Measurements from ENCODE around the gene DENND1A. TPM values are rescaled to one million over a fixed set of nuclear protein-coding genes. Genes with fewer than 3 reads are reported as not detected.

The DENND1A gene
- total and polyA plus RNA-seq, 2 of the 13 experiments (the other 11 are each of a cell fraction or from before 2014, with no cell fraction given): 14.8 to 30.1 TPM

DNA sequence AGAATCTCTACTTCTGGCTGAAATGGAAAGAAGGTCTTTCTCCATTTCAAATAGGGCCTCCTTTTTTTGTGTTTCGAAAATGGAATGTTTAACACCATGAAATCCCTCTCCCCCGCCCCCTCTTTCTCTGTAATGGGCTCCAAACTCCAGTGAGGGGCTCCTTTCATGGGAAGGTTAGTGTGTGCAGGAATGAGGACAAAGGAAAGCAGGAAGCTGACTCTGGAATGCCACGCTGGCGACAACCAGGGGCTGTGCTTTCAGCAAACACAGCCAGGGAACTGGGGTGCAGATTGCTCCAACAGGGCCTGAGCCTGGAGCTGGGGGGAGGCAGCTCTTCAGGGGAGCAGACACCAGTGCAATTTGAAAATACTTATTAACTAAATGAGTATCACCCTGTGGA, 491.1 kb downstream of the DENND1A start:
- Histone ChIP-seq H3K4me1 (ENCODE audit: insufficient read depth, low read length) (peaks cover 46% of the 10 kb centered on the region), H2AFZ (ENCODE audit: low read length) (no peak overlapping the region), H3K27ac (ENCODE audit: extremely low read length, insufficient read depth, low read length) (peak overlapping the region; percentile 46), H3K9me3 (ENCODE audit: low read length) (no peaks in the 10 kb centered on the region), H3K9ac (ENCODE audit: insufficient read depth, low read depth, low read length) (no peak overlapping the region), H3K4me3 (replicated peaks in 1 of 3; ENCODE audit: insufficient read depth in 1 of 3, low read depth in 2 of 3, low read length in 3 of 3) (no peak overlapping the region), H3K27me3 (ENCODE audit: control insufficient read depth in 1 of 2, insufficient read depth in 2 of 2, low read length in 2 of 2) (no peaks in the 10 kb centered on the region), H3K79me2 (ENCODE audit: insufficient read depth, low read length) (no peaks in the 10 kb centered on the region), H3K4me2 (ENCODE audit: low read depth, low read length) (no peak overlapping the region), H4K20me1 (ENCODE audit: insufficient read depth, low read length) (no peaks in the 10 kb centered on the region), H3K36me3 (replicated peaks in 1 of 2; ENCODE audit: control insufficient read depth in 1 of 2, insufficient read depth in 2 of 2, low read length in 2 of 2) (peaks cover 8 to 16% of the 10 kb centered on the region in 2 experiments; a peak in 4 of 5 replicates)
- FAIRE-seq (no peak), DNase-seq (ENCODE audit: low spot score) (peak; percentile 64), ATAC-seq (no peak)
- in situ Hi-C loops (cut with HindIII; ENCODE audit: extremely low pct_ligation_motif_present, low pct_unique_long_range_greater_than_20kb) (no loop called here), intact Hi-C loops (cut with micrococcal nuclease; ENCODE audit: unreplicated experiment) (no loop called here)
- no TSS peak for BruUV-seq (replicated peaks)
- CTCF ChIA-PET (ENCODE audit: low intra/inter-chr PET ratio, low total read pairs): no interaction called here
- 64% methylated on average over 4 of the region's 4 CpGs for WGBS (ENCODE audit: low lambda C conversion rate)
- POLR2A ChIA-PET: no interaction called here
- TF ChIP-seq RXRA (CRISPR knock-in tag; IDR thresholded peaks at IDR 0.05) (no peak), NBN (conservative IDR thresholded peaks at IDR 0.05) (no peak), KMT2B (CRISPR knock-in tag; IDR thresholded peaks at IDR 0.05) (no peak), CHCHD3 (CRISPR knock-in tag; IDR thresholded peaks at IDR 0.05) (no peak), PREB (CRISPR knock-in tag; IDR thresholded peaks at IDR 0.05) (no peak), CHD4 (IDR thresholded peaks at IDR 0.05; ENCODE audit: borderline replicate concordance, low read length) (no peak), RFX3 (CRISPR knock-in tag; IDR thresholded peaks at IDR 0.05) (no peak)

DNA sequence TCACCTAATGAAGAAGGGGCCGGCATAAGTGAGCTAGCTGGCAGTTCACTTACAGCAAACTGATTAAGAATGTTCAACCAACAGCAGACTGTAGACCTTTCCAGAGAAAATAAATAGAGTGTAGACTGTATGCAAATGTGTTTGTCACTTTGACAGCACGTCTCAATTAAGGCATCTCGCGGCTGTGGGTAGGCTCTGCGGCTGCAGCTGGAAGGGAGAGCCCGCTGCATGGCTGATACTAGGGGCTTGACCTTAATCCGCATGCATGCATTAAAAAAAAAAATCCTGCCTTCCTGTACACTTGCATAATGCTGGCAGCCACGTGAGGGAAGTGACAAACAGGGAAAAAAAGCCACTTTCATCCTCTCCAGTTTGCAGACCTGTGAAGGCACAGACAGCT, 491.6 kb downstream of the DENND1A start:
- CTCF ChIA-PET (ENCODE audit: low intra/inter-chr PET ratio, low total read pairs): no interaction called here
- no peak for FAIRE-seq
- no peaks in the 10 kb centered on the region for H3K79me2 ChIP-seq (ENCODE audit: insufficient read depth, low read length)
- BruUV-seq (replicated peaks): no TSS peak
- intact Hi-C loops (cut with micrococcal nuclease; ENCODE audit: unreplicated experiment) (no loop called here), in situ Hi-C loops (cut with HindIII; ENCODE audit: extremely low pct_ligation_motif_present, low pct_unique_long_range_greater_than_20kb) (no loop called here)
- no peak for ATAC-seq
- H3K9ac ChIP-seq (ENCODE audit: insufficient read depth, low read depth, low read length): no peak overlapping the region
- H3K36me3 ChIP-seq (replicated peaks in 1 of 2; ENCODE audit: control insufficient read depth in 1 of 2, insufficient read depth in 2 of 2, low read length in 2 of 2): peaks cover 8 to 15% of the 10 kb centered on the region in 2 experiments; a peak in 4 of 5 replicates
- H3K4me2 ChIP-seq (ENCODE audit: low read depth, low read length): no peak overlapping the region
- no peaks in the 10 kb centered on the region for H4K20me1 ChIP-seq (ENCODE audit: insufficient read depth, low read length)
- H3K4me3 ChIP-seq (replicated peaks in 1 of 3; ENCODE audit: insufficient read depth in 1 of 3, low read depth in 2 of 3, low read length in 3 of 3): no peak overlapping the region
- no peak for DNase-seq (ENCODE audit: low spot score)
- no peaks in the 10 kb centered on the region for H3K27me3 ChIP-seq (ENCODE audit: control insufficient read depth in 1 of 2, insufficient read depth in 2 of 2, low read length in 2 of 2)
- H2AFZ ChIP-seq (ENCODE audit: low read length): no peak overlapping the region
- peaks cover 46% of the 10 kb centered on the region for H3K4me1 ChIP-seq (ENCODE audit: insufficient read depth, low read length)
- WGBS (ENCODE audit: low lambda C conversion rate): 92% methylated on average over 8 of the region's 8 CpGs
- POLR2A ChIA-PET: no interaction called here
- H3K9me3 ChIP-seq (ENCODE audit: low read length): no peaks in the 10 kb centered on the region
- peak overlapping the region; percentile 46 for H3K27ac ChIP-seq (ENCODE audit: extremely low read length, insufficient read depth, low read length)
- TF ChIP-seq PRMT3 (CRISPR knock-in tag; IDR thresholded peaks at IDR 0.05; ENCODE audit: borderline replicate concordance, low read depth) (no peak), ZNF598 (CRISPR knock-in tag; IDR thresholded peaks at IDR 0.05; ENCODE audit: borderline replicate concordance) (no peak), KDM5B (CRISPR knock-in tag; IDR thresholded peaks at IDR 0.05; ENCODE audit: borderline replicate concordance) (no peak), FOSL1 (CRISPR knock-in tag; IDR thresholded peaks at IDR 0.05; ENCODE audit: borderline replicate concordance) (no peak), ZNF441 (CRISPR knock-in tag; IDR thresholded peaks at IDR 0.05; ENCODE audit: borderline replicate concordance) (no peak), ZNF572 (CRISPR knock-in tag; IDR thresholded peaks at IDR 0.05) (no peak), ZKSCAN8 (CRISPR knock-in tag; IDR thresholded peaks at IDR 0.05; ENCODE audit: borderline replicate concordance) (no peak), SPEN (CRISPR knock-in tag; IDR thresholded peaks at IDR 0.05; ENCODE audit: low read depth) (no peak), ARID2 (CRISPR knock-in tag; IDR thresholded peaks at IDR 0.05; ENCODE audit: borderline replicate concordance) (no peak), KAT7 (CRISPR knock-in tag; IDR thresholded peaks at IDR 0.05; ENCODE audit: borderline replicate concordance) (no peak), ZSCAN29 (CRISPR knock-in tag; conservative IDR thresholded peaks at IDR 0.05) (no peak), ZNF75D (CRISPR knock-in tag; IDR thresholded peaks at IDR 0.05; ENCODE audit: borderline replicate concordance) (no peak), ZNF766 (CRISPR knock-in tag; IDR thresholded peaks at IDR 0.05; ENCODE audit: borderline replicate concordance) (no peak), ZNF546 (CRISPR knock-in tag; conservative IDR thresholded peaks at IDR 0.05) (no peak), GATA4 (IDR thresholded peaks at IDR 0.05; ENCODE audit: borderline replicate concordance, low read depth) (no peak)
